ENCODE measurements around the gene SPEG.
A peak's percentile ranks its signal among the peaks of the same experiment; 100 is the strongest.

SPEG gene

GRCh38 chr2:219496247-219496824, 61.7 kb downstream of the SPEG start:
- Histone ChIP-seq H2AFZ (ENCODE audit: low read depth, low read length) (no peak overlapping the region), H3K27me3 (ENCODE audit: low read depth, low read length) (peaks cover 8% of the 10 kb centered on the region; the same call in 1 of the 2 replicates)

GRCh38 chr2:219496825-219497494, 62.3 kb downstream of the SPEG start:
- H3K4me3 ChIP-seq (ENCODE audit: low read length) = no peak overlapping the region
- no peak overlapping the region for H3K9ac ChIP-seq (ENCODE audit: low read length)
- H3K27ac ChIP-seq (ENCODE audit: low read length) = no peak overlapping the region
- no peaks in the 10 kb centered on the region for H4K20me1 ChIP-seq (ENCODE audit: insufficient read depth, low read length)
- no peak overlapping the region for H2AFZ ChIP-seq (ENCODE audit: low read depth, low read length)
- H3K4me2 ChIP-seq (ENCODE audit: low read length) = no peak overlapping the region
- no peak for TF ChIP-seq CTCF (IDR thresholded peaks at IDR 0.05; ENCODE audit: low read depth, low read length)
- TF ChIP-seq EZH2phosphoT487 (IDR thresholded peaks at IDR 0.05; ENCODE audit: low read depth) = no peak
- peaks cover 11% of the 10 kb centered on the region for H3K79me2 ChIP-seq (ENCODE audit: low read length)
- no peaks in the 10 kb centered on the region for H3K9me3 ChIP-seq (ENCODE audit: insufficient read depth, low read length)
- peaks cover 11% of the 10 kb centered on the region for H3K4me1 ChIP-seq (ENCODE audit: low read length)
- H3K36me3 ChIP-seq (replicated peaks; ENCODE audit: low read depth, low read length) = no peaks in the 10 kb centered on the region
- peaks cover 8% of the 10 kb centered on the region; the same call in 1 of the 2 replicates for H3K27me3 ChIP-seq (ENCODE audit: low read depth, low read length)

More at GRCh38 chr2:219496247-219496824, 61.7 kb downstream of the SPEG start:
- Histone ChIP-seq H3K27ac (ENCODE audit: low read length) (no peak overlapping the region), H3K4me2 (ENCODE audit: low read length) (no peak overlapping the region), H3K4me3 (ENCODE audit: low read length) (no peak overlapping the region), H3K79me2 (ENCODE audit: low read length) (peaks cover 11% of the 10 kb centered on the region), H3K4me1 (ENCODE audit: low read length) (peaks cover 11% of the 10 kb centered on the region), H3K9me3 (ENCODE audit: insufficient read depth, low read length) (no peaks in the 10 kb centered on the region), H4K20me1 (ENCODE audit: insufficient read depth, low read length) (no peaks in the 10 kb centered on the region), H3K9ac (ENCODE audit: low read length) (no peak overlapping the region), H3K36me3 (replicated peaks; ENCODE audit: low read depth, low read length) (no peaks in the 10 kb centered on the region)
- no peak for TF ChIP-seq CTCF (IDR thresholded peaks at IDR 0.05; ENCODE audit: low read depth, low read length)

- Histone ChIP-seq H3K4me1 (ENCODE audit: low read length) (peaks cover 11% of the 10 kb centered on the region), H4K20me1 (ENCODE audit: insufficient read depth, low read length) (no peaks in the 10 kb centered on the region), H2AFZ (ENCODE audit: low read depth, low read length) (0 out of 2 replicates have a peak overlapping the region, but pooled peaks have one; percentile 64), H3K27me3 (ENCODE audit: low read depth, low read length) (peaks cover 8% of the 10 kb centered on the region; the same call in 1 of the 2 replicates), H3K36me3 (replicated peaks; ENCODE audit: low read depth, low read length) (no peaks in the 10 kb centered on the region), H3K4me2 (ENCODE audit: low read length) (peak overlapping the region; percentile 90), H3K79me2 (ENCODE audit: low read length) (peaks cover 11% of the 10 kb centered on the region), H3K27ac (ENCODE audit: low read length) (no peak overlapping the region), H3K4me3 (ENCODE audit: low read length) (peak overlapping the region; percentile 98), H3K9ac (ENCODE audit: low read length) (peak overlapping the region; percentile 88), H3K9me3 (ENCODE audit: insufficient read depth, low read length) (no peaks in the 10 kb centered on the region)
- no peak for TF ChIP-seq CTCF (IDR thresholded peaks at IDR 0.05; ENCODE audit: low read depth, low read length)
- TF ChIP-seq EZH2phosphoT487 (IDR thresholded peaks at IDR 0.05; ENCODE audit: low read depth) = no peak
These were observed 63.0 kb downstream of the SPEG start for GRCh38 chr2:219497495-219498279.

Data from OCI-LY3 (cell line).